Right ventricle myocardium inferior (tissue), 1 donor: ENCODE results near the gene NRXN3. TPM values are rescaled to one million over a fixed set of nuclear protein-coding genes. Genes with fewer than 3 reads are reported as not detected.

ENCODE experiments used
- ATAC-seq: fragments of 200-7000 bp; cut with Tn5 transposase; one replicate; pipeline ENCODE4 v1.9.1; 2020; ENCODE audit warnings: mild to moderate bottlenecking, moderate library complexity
- DNase-seq: peaks from one replicate; pipeline ENCODE4 v3.0.0; 2021; ENCODE audit errors: missing footprints
- intact Hi-C: fragments of 100-400 bp; cut with DNase I; formaldehyde crosslinking; loops from one replicate; pipeline ENCODE4 v1.11.0; 2022
- total RNA-seq: library from RNA; stranded (reverse); fragmentation: NEBNext Ultra II Directional; extraction: Animal tissue kit (Norgen Biotek cat#: 25700); gene quantifications from one replicate; pipeline ENCODE4 v1.2.1, GENCODE V29; 2021
- donor health status: DM: no; HTN: yes; CAD: no; lungs with severe emphysema.

Gene NRXN3
- total RNA-seq, 1 donor from 2014 or later = 1.4 TPM

DNA sequence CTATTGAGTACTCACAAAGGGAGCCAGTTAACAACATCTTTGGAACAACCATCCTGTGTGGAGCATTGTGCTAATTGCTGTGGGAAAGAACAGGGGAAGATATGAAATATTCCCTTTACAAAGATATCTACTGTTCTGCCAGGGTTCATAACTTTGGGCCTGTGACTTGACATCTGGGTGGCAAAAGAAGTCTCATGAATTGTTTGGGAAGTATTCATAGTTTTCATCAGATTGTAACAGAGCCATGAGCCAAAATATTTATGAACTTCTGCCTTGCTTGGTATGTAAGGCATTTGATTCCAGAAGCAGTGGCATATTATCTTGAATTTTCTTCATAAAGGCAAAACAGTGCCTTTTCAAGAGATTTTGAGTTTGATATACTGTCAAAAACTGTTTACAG lies 1224.9 kb downstream of the NRXN3 start:
- intact Hi-C loops = no loop called here
- DNase-seq (no peak), ATAC-seq (no peak)

DNA sequence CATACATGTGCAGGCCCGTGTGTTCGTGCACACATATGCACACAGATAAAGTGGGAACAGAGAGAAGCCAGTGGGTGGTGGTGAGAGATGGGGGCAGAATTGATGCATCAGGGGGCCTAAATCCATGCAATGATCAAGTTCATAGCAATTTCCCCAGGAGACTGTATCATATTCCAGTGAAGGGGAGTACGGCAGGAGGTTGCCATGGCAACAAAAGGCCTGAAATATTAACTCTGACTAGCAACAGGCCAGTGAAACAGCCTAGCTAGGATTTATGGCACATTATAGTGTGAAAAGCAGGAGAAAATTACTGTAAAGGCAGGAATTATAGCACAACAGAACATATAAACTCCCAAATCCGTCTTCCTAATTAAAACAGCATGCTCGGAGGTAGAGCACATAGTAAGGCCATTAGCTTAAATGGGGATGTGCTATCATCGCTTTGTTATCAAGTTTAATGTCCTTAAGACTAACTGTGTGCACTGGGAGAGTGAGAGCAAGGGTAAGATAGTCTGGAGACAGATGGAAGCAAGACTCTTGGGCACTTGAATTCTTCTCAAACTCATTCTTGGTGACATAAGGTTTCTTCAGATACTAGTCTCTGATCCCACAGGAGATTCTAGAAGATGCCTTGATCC lies 1234.8 kb downstream of the NRXN3 start:
- DNase-seq = no peak
- no peak for ATAC-seq
- intact Hi-C loops = no loop called here

DNA sequence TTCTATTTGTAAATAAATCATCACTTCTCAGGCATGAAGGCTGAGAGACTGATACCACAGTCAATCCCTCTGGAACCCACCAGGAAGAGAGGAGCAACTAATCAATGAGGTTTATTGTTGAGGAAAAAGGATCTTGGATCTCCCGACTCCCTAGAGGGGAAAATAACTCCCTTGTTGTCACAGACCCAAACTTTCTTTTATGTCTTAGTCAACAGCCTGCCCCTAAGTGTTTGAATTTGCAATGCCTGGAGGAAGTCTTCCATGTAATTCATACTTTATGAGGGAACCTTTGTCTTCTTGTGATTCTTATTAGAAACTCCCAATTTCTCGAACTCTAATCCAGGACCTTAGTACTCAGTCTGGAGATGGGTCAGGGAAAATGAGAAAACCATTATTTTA lies 1235.3 kb downstream of the NRXN3 start:
- DNase-seq (no peak), ATAC-seq (no peak)
- intact Hi-C loops = no loop called here

DNA sequence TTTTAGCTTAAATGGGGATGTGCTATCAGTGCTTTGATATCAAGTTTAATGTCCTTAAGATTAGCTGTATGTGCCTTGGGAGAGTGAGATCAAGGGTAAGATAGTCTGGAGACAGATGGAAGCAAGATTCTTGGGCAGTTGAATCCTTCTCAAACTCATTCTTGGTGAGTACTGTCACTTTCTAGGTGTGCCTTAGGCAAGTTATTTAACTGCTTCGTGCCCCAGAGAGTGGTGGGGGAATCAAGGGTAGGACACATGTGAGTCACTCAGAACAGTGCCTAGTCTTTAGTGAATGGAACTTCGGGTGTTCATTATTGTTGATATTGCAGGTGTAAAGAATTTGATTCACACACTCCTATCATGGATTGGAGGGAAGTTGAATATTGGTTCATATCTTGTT lies 1237.4 kb downstream of the NRXN3 start:
- DNase-seq (no peak), ATAC-seq (no peak)
- intact Hi-C loops = no loop called here

DNA sequence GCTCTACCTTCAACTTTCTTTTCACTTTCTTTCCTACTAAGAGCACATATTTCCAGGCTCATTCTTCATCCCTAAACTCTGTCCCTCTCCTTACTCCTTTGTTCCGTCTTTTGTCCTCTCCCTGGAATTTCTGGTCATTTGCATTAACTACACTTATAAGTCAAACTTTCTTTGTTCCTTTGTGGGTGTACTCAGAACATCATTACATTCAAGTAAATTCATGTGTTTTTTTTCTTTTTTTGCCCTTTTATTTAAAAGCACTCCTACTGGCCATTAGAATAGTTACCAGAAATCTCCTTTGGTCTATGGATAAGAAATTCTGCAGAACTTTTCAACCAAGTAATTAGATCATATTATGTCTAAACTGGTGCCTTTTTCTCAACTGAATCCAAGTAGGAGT lies 1238.5 kb downstream of the NRXN3 start:
- intact Hi-C loops = no loop called here
- ATAC-seq (no peak), DNase-seq (no peak)

DNA sequence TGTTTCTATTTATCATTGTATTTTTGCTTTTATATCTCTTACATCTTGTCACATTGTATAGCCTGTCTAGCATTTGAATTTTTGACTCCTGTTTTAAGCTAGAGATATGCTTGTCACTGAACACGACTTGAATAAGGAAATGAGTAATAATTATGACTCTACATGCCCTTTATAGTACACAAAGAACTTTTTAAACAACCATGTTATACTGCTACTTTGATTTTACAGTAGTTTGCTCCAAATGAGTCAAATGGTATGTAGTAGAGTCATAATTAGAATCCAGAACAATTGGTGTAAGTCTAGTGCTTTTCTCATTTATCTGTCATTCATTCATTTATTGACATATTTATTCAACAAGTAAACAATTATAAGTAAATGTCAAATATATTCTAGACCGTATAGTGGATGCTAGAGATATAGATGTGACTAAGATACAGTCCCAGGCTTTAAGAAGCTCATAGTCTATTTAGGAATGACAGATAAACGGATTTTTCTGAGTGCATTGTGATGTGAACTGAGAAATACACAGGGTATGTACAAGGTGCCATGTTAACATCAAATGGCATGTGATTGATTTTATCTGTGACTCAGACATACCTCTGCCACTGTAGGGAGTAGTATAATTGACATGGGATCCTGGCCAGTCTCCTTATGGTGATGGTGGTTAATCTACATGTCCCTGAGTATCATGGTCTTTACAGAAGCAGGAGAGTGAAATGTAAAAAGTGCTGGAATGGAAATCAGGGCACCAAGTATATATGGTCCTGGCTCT lies 1241.4 kb downstream of the NRXN3 start:
- ATAC-seq (no peak), DNase-seq (no peak)
- intact Hi-C loops = no loop called here

DNA sequence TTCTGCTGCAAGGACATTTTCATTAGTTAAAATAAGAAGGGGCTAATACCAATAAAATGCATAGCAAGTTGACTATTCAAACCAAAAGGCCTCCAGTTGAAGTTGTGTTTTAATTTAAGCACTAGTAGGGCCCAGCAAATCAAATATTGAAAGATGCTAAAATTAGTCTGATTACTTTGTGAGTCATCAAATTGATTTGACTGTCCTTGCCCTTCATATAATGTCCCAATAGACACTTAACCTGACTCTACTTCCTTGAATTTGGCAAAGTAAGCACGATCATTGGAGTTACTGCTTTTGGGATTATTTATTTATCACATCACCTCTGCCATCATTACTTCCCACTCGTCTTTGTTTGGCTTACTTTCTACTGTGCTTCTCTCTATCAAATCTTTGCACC lies 1242.6 kb downstream of the NRXN3 start:
- no peak for ATAC-seq
- DNase-seq = no peak
- intact Hi-C loops = no loop called here

DNA sequence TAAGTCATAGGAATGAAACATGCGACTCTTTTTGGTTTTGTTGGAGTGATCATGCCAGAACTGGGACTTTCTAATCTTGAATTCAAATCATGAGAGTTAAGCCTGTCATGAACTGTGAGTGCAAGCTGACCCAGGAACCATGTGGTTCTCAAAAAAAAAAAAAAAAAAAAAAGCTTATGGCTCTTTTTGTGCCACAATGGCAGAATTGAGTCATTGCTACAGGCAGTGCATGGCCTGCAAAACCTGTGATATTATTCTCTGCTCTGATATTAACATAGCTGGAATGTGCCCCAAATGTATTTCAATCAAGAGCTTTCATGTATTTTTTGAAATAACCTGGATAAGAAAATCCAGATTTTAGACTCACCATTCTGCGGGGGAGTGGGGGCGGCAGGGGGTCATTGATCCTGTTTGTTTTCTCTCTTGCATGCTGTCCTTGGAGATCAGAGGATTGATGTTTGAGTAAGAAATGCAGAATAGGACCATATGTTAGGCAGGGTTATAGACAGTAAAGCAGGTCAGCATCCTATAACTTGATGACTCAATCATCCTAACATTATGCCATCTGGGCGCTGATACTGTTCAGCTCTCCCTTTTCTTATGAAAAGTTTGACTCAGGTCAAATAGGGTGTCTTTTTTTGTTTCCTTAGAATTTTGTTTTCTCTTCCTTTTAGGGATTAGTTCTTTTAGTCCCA lies 1243.7 kb downstream of the NRXN3 start:
- intact Hi-C loops = no loop called here
- DNase-seq (no peak), ATAC-seq (no peak)

DNA sequence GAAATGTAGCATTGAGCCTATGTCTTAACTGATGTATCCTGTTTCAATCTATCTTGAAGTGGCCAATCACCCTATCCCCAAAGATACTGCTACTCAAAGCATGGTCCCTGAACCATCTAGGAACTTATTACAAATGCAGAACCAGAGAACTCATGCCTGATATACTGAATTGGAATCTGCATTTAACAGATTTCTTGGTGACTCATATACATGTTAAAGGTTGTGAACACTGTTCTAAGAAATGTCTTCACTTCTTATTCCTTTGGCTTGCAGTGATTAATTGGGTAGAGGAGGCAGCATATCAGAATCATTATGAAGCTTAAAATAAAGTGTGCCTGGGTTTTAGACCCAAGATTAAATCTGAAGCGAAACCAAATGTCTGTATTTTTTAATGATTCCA lies 1245.6 kb downstream of the NRXN3 start:
- DNase-seq = no peak
- ATAC-seq = no peak
- intact Hi-C loops = no loop called here

DNA sequence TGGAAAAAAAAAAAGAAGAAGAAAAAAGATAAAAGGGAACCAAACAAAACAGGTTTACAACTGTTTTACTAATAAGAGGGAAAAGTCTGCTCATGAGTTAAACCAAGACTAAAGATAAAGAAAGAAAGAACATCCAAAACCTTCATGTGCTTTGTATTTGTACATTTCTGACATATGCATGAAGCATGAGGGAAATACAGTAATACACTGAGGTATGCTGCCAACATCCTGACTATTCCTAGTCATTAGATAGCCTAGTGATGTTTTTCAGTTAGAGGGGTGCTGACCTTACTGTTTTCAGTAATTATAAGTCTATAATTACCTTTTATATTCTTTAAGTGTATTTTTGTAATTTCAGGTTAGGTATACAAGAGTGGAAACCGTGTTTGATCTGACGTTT lies 1247.8 kb downstream of the NRXN3 start:
- DNase-seq (no peak), ATAC-seq (no peak)
- intact Hi-C loops = no loop called here

DNA sequence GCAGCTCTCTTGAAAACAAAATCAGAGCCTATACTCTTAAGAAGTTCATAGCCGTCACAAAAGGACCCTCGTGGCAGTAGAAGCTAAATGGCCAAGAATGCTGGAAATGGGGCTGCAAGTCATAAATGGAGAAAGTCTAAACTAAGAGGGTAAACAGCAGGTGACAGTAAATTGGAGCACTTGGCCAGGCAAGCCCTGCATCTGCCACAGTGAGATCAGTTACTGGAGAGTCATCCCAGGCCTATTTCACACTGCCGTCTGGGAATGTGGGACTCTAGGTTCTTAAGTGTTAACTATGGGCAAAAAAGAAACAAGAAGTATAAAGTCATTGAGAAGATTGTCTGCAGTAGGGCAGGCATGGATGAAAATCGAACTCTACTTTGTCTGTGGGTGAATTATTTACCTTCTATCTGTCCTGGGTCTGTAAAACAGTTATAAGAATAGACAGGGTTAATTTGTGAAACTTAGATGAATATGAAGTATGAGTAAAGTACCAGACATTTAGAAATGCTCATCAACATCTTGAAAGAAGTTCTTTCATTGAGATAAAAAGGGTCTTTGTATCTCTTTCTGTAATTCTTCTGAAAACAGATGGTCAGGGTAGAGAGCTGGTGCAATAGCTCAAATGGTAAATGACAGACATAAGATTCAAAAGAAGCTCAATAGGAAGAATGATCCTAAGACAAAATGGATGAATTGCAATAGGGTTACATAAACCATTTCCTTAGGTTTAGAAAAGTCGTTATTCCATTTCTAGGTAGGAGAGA lies 1248.7 kb downstream of the NRXN3 start:
- ATAC-seq = no peak
- no peak for DNase-seq
- intact Hi-C loops = no loop called here

DNA sequence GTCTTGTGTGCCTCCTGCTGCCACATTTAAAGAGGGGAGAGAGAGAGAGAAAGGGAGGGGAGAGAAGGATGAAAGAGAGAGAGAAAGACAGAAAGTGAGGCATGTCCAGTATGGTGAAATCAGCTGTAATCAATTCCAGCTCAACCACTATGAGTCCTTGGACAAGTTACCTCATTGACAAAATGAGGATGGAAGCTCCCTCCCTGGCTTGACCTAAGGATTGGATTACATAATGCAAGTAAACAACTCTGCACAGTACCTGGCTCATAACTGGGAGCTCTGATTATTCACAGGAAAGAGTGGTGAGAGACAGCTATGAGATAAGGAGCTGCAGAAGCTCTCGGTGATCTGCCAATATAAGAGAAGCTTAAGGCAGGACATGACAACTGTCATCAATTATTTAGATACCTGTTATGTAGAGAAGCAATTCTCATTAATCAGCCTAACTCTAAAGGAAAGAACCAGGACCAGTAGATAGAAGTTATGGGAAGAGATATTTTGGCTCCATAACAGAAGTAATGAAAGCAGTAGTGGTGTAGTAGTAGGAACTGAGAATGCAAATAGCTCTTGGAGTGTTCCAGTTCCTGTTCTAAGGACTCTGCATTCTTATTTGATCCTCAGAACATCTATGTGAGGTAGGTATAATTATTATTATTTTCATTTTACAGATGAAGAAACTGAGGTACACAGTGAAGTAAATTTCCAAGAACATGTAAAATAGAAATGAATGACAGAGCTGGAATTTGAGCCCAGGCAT lies 1249.6 kb downstream of the NRXN3 start:
- ATAC-seq = no peak
- intact Hi-C loops = no loop called here
- no peak for DNase-seq

DNA sequence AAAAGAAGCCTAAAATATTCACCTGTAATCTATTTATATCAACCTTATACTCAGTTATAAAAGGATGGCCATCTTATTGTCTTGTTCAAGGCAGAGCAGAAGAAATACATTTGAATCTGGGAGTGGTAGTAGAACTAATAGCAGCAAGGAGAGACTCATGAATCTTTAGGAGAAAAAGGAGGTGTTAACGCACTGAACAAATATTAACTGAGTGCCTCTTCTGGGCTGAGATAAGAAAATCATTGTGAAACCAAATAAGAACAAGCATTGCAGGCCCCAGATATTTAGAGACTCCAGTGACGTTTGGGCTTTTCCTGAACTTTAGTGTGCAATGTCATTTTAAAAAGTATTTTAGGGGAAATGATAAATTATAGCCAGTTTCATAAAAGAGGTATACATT lies 1250.6 kb downstream of the NRXN3 start:
- no peak for ATAC-seq
- intact Hi-C loops = no loop called here
- no peak for DNase-seq

DNA sequence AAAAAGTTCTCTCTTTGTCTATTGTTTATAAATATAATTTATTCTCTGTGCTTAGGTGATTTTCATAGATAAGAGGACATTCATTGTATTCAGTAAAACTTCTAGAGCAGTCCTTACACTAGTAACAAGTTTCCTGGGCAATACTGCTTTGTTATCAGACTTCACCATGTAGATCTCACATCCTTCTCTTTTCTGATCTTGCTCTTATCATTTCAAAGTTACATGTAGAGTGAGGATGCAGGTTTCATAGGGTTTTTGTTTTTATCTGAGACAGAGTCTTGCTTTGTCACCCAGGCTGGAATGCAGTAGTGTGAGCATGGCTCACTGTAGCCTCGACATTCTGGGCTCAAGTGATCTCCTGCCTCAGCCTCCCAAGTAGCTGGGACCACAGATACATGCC lies 1251.6 kb downstream of the NRXN3 start:
- no peak for ATAC-seq

DNA sequence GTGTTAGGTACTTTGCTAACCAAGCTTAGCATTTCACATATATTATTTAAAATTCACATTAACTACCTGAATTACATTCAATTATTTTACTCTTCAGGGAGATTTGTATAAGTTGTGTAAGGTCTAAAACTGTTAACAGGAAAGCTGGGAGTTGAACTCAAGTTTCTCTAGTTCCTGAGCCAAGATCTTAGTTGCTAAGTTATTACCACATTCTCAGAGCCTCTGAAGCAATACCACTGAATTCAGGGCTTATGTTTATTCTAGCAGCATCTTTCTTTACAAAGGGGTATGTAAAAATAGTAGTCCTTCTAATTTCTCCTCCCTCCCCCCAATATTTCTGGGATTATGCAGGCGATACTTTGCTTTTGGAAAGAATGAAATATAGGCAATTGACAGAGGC lies 1254.3 kb downstream of the NRXN3 start:
- DNase-seq (no peak), ATAC-seq (no peak)
- intact Hi-C loops = no loop called here

More for the DNA sequence above, 1251.6 kb downstream of the NRXN3 start:
- intact Hi-C loops = no loop called here
- DNase-seq = no peak

DNA sequence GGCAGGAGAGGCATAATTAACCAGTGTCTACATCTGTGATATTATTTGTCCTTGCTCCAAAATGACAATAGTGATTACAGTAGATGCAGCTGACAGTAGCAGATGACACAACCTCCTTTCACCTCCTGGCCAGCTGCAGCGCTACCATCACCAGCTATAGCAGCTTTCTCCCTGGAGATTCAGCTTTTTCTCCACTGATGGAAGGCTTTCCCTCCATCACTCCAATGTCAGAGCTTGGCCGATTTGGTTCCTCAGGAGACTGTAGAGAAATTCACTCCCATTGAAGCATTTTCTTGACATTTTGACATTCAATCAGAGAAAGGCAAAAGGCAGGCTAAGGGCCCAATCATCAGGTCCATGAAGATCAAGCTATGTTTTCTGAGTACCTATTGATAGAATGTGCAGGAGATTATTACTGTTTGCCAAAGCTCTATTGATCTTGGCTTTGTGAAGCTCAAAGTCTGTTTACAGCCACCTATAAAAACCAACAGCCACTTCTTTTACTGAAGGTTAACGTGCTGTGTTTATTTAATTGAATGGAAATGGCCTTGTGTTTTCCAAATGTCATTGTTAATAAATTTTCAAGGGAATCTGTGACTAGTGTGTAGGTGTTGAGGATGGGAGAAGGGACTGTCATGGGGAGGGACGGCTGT lies 1256.1 kb downstream of the NRXN3 start:
- DNase-seq = no peak
- intact Hi-C loops = no loop called here
- ATAC-seq = no peak

DNA sequence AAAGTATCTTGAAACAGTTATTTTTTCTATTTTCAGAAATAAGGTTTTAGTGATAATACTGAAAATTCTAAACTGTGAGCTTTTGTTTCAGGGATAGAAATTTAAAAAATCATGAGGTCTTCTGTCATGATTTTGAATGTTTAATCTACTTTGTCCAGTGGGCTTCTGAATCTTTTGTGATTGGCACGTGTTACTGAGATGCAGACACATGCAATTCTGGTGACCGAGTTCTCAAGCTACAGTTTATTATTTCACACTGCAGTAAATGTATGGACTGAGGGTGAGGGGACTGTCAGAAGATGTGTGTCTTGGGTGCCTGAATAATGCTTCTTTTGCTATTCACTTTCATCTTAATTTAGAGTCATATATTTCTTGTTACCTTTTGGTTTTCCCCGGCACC lies 1262.5 kb downstream of the NRXN3 start:
- DNase-seq (no peak), ATAC-seq (no peak)
- intact Hi-C loops = no loop called here

DNA sequence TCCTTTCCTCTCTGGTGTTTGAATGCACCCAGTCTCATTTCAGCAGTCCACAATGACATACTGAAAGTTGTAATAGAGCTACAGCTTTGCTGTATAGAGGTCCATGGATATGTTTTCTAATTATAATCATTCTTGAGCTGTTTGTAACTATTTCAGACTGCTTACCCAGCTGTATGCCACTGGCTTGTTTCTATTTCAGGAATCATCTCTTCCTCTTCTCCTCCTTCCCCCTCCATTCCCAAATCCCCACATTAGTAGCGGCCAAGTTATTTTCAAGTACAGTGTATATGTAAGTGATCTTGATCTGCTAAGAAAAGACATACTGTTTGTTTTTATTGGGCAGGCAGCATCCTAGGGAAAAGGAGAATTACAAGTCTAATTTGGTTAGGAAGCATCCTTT lies 1266.2 kb downstream of the NRXN3 start:
- no peak for DNase-seq
- intact Hi-C loops = no loop called here
- ATAC-seq = no peak
